ENCODE data around the gene PTPRU. TPM values are rescaled to one million over a fixed set of nuclear protein-coding genes. Genes with fewer than 3 reads are reported as not detected.

PTPRU gene
- total RNA-seq, 1 donor from 2014 or later, result 11.2 TPM

DNA sequence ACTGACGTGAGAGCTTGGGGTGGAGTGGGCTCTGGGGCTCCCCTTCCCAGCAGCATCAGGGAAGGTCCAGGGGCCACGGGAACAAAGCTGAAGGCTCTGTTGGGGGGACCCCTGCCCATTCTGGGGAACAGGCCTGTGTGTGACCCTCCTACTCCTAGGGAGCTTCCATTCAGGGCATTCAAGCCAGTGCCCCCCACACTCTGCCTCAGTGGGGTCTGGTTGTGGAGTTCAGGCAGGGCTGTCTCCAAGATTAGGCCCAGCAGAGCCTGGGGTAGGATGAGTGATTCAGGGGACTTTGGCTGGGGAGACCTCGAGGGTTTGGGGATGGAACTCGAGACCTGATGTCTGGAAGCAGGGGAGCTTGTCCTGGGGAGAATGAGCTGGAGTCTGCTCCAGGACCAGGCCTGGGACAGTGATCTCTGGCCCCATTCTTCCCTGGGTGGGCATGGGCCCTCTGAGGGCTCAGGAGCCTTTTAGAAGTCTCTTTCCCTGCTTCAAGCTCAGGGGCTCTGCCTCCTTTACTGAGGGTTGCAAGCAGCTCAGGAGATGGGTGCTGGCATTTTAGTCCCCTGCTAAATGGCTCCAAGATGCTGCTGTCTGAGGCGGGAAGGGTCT is 81.7 kb downstream of the PTPRU start:
- no peak for DNase-seq

- no peak for DNase-seq
These were observed 82.4 kb downstream of the PTPRU start for GRCh38 chr1:29318724-29319123.

GRCh38 chr1:29319300-29320110 is 83.2 kb downstream of the PTPRU start:
- no peak for DNase-seq

DNA sequence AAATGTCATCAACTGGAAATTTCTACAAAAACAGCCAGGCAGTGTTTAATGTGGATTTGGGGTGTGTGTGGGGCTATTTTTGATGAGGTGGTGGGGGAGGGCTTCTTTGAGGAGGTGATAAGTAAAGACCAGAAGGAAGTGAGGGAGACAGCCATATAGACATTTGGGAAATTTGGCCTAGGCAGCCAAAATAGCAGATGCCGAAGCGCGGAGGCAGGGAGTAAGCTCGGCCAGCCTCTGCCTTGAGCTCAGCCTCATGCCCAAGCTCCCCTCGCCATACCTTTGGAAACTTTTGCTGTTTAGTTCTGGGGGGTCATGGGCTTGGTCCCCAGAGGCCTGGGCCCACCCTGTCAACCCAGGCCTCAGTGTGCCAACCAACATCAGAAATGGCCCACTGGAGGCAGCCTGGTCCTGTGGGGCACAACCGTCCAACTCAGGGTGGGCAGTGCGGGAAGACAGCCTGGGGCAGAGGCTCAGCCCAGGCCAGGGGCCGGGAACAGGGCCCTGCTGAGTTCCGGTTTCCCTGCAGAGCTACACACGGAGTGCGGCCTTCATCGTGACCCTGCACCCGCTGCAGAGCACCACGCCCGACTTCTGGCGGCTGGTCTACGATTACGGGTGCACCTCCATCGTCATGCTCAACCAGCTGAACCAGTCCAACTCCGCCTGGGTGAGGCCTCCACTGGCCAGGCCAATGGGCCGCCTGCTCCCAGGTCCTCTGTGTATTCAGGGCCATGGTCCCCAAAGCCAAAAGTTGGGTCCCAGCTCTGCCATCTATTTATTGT is 84.0 kb downstream of the PTPRU start:
- no peak for DNase-seq

DNA sequence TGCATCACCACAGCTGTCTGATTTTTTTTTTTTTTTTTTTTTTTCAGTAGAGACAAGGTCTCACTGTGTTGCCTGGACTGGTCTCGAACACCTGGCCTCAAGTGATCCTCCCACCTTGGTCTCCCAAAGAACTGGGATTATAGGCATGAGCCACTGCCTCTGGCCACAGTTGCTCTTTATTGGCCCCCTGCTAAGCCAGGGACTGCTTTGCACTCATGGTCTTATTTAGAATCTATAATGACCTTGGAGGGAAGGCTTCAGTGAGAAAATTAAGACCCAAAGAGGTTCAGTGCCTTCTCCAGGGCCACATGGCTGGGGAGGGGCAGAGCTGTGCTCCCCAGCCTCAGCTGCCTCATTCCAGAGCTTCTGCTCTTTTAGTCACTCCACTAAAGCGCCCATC is 84.9 kb downstream of the PTPRU start:
- no peak for DNase-seq

GRCh38 chr1:29322147-29322694 is 85.9 kb downstream of the PTPRU start:
- DNase-seq, result no peak

DNA sequence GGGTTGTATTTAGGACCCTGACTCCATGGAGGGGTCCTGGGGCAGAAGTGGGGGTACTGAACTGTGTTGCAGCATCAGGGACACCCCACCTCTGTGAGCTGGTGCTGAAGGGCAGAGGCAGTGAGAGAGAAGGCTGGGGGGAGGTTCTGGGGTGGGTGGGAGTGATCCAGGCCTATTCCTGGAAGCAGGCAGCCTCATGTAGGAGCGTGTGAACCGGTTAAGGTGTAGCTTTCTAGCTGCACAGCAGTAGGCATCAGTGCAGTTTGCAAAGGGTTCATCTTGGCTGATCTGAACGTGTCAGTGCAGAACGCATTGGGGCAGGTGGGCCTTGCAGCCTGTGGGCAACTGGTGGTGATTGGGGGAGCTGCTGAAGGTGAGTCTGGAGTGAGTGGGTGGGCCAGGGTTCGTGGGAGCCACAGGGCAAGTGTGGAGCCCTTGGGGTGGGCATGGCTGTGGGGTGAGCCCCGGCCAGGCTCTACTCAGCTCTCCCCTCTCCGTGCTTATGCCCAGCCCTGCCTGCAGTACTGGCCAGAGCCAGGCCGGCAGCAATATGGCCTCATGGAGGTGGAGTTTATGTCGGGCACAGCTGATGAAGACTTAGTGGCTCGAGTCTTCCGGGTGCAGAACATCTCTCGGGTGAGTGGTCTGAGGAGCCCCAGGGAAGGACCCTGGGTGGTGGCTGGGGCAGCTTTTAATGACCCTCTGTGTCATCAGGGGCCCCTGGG is 86.7 kb downstream of the PTPRU start:
- DNase-seq, result no peak

DNA sequence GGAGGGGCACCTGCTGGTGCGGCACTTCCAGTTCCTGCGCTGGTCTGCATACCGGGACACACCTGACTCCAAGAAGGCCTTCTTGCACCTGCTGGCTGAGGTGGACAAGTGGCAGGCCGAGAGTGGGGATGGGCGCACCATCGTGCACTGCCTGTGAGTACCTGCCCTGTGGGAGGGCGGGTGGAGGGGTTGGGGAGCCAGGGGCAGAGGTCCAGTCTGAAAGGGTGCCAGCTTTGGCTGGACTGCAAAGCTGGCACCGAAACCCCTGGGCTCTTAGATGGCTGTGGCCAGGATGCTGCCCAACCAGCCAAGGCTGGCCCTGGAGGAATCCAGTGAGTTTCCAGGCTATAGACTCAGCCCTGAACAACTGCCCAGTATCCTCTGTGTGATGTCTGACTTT is 87.3 kb downstream of the PTPRU start:
- no peak for DNase-seq

DNA sequence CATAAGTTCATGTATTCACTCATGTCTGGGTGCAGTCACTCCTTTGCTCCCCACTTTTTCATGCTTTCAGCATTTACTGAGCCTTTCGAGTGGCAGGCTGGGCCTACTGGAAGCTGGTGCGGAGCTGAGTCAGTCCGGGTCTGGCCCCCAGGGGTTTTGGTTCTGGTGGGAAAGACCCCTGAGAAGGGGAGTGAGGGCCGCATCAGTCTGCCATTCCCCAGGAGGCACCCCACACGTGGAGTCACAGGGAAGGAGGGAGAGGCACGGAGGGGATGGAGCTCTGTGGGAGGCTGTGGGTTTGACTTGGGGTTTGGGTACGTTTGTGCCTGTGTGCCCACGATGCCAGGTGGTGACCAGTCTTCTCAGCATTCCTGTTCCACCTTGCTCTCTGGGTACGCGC is 87.9 kb downstream of the PTPRU start:
- no peak for DNase-seq

DNA sequence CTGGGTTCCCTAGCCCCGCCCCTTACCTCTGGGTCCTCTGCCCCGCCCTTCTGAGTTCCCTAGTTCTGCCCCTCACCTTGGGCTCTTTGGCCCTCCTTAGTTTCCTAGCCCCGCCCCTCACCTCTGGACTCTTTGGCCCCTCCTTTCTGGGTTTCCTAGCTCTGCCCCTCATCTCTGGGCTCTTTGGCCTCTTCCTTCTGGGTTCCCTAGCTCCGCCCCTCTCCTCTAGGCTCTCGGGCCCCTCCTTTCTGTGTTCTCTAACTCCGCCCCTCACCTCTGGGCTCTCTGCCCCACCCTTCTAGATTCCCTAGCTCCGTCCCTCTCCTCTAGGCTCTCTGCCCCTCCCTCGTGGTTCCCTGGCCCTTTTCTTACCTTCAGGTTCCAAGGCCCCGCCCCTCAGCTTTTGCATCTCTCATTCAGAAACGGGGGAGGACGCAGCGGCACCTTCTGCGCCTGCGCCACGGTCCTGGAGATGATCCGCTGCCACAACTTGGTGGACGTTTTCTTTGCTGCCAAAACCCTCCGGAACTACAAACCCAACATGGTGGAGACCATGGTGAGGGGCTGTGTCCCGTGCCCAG is 88.5 kb downstream of the PTPRU start:
- no peak for DNase-seq

GRCh38 chr1:29325675-29326074 is 89.4 kb downstream of the PTPRU start:
- DNase-seq, result no peak

GRCh38 chr1:29326123-29326522 is 89.8 kb downstream of the PTPRU start:
- no peak for DNase-seq

DNA sequence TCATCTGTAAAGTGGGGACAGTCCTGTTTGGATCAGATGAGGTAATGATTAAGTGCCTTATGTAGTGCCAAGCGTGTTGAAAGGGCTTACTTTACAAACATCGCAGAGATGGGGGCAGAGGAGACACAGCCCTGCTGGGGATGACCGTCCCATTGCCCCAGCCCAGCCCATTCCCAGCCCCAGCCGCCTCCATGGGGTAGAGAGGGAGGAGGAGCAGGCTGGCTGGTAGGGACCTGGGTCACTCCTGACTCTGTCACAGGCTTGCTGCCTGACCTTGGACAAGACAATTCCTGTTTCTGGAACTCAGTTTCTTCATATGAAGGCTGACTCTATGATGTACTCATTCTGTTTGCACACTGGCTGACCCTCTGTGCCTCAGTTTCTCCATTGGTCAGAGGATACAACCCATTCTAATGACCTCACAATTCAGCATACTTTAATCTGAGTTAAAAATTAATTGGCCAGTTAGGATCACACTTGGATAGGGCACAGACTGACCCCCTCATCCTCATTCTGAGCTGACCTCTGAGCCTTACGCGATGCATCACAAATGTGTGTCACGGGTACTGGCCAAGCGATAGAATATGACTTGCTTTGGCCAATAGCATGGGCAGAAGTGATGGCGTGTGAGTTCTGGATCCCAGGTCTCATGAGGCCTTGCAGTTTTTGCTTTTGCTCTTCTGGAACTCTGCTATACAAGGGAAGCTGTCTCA is 91.1 kb downstream of the PTPRU start:
- DNase-seq, result no peak

- DNase-seq, result no peak
These were observed 92.9 kb downstream of the PTPRU start for GRCh38 chr1:29329022-29329775.

DNA sequence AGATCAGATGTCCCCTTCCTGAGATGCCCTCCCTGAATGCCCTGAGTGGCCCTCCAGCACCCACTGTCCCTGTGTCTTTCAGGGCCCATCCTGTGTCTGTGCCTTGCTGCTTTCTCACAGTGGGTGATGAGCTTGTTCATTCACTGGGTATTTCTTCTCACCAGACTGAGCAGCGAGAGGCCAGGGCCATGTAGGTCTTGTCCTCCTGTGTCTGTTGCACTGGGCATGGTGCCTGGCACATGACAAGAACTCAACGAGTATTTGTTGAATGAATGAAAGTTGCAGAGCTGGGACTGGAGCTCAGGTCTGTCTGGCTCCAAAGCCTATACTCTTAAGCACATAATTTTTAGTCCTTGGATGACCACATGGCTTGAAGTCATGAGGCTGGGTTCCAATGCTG is 93.8 kb downstream of the PTPRU start:
- DNase-seq, result no peak

DNA sequence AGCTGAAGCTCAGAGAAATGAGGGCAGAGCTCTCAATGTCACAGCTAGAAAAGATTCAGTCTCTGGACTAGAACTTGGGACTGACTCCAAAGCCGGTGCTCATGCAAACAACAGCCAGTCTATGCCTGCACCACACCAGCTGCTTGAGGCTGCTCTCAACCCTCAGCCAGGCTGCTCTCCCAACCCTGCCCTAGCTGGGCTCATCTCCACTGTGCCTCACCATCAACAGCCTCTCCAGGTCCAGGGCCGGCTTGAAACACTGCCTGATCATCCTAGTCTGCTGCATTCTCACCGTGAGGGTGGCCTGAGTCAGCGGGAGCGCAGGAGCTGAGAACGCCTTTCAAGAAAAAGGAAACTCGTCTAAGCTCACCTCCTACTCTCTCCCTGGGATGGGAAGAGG is 94.5 kb downstream of the PTPRU start:
- DNase-seq, result no peak

DNA sequence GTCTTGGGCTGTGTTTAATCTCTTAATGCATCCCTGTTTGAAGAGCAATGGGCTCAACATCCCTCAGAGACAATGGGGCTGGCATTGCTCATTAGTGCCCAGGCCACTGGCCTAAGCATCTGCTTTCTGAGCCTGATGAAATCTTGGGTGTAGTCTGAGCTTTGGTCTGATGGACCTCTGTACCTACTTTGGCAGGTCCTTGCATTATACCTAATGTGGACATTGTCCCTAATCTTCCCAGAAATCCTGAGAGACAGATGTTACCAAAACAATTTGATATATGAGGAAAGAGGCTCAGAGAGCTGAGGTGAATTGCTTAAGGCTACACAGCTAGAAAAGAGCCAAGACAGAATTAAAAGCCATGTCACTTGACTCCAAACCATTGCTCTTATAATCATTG is 95.0 kb downstream of the PTPRU start:
- DNase-seq, result no peak

GRCh38 chr1:29331729-29332128 is 95.4 kb downstream of the PTPRU start:
- DNase-seq, result no peak

GRCh38 chr1:29332204-29332603 is 95.9 kb downstream of the PTPRU start:
- DNase-seq, result no peak

DNA sequence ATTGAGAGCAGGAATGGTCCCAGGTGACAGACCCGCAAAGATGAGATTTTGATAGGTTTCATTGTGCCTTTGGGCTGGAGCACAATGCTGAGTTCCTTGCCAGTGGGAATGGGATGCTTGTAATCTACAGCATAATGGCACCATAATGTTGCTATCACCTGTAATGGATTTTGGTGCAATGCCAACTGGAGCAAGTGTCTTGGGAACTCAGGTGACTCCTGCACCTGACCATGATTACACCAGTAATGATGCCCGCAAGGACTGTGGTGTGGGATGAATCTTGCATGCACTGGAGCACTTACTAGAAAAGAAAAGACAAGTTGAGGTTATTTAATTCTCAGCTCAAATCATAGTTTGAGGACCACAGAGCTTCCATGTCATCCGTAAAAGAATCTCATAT is 96.7 kb downstream of the PTPRU start:
- no peak for DNase-seq

DNA sequence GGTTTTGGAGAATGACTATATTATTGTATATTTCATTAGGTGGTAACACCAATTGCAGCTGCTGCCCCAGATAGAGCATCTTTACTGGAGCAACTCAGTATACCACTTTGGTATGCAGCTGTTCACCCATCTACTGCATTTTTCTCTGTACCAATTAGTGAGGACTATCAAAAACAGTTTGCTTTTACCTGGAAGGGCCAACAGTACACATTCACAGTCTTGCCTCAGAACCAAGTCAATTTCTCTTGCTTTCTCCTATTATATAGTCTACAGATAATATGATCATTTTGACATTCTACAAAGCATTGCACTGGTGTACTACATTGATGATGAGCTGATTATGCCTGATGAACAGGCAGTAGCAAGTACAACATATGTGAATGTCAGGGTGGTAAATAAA is 99.3 kb downstream of the PTPRU start:
- DNase-seq, result no peak
